Testis (tissue), 3 donors: ENCODE results near the gene EPB41L4A. TPM values are rescaled to one million over a fixed set of nuclear protein-coding genes. Genes with fewer than 3 reads are reported as not detected.

Source experiments
- DNase-seq: peaks from one replicate; pipeline ENCODE4 v3.0.0-alpha.2; 2019
- H3K27ac ChIP-seq, 2 donors: fragments of 200-600 bp; sonication (generic); one replicate each; pipeline ENCODE4 v1.5.1; 2019
- H3K27me3 ChIP-seq: fragments of 200-600 bp; sonication (generic); one replicate; pipeline ENCODE4 v1.5.1; 2019
- H3K36me3 ChIP-seq: fragments of 200-600 bp; sonication (generic); one replicate; pipeline ENCODE4 v1.5.1; 2017; ENCODE audit warnings: low read depth; ENCODE audit errors: missing control alignments
- H3K4me1 ChIP-seq: fragments of 200-600 bp; sonication (generic); one replicate; pipeline ENCODE4 v1.5.1; 2019
- H3K4me3 ChIP-seq, 2 donors: fragments of 200-600 bp; sonication (generic); one replicate each; pipeline ENCODE4 v1.5.1; 2017 to 2019
- H3K9me3 ChIP-seq: fragments of 200-600 bp; sonication (generic); one replicate; pipeline ENCODE4 v1.5.1; 2017
- CTCF ChIP-seq, 3 experiments: fragments of 450-650 bp in 2 of 3; fragments of 200-600 bp in 1 of 3; sonication (generic) in 1 of 3; IDR thresholded peaks; one replicate each; pipeline ENCODE4 v1.5.1; 2016 to 2019; ENCODE audit warnings: antibody characterized with exemption in 3 of 3, mild to moderate bottlenecking in 2 of 3, moderate library complexity in 1 of 3
- POLR2A ChIP-seq: fragments of 450-650 bp; IDR thresholded peaks from one replicate; pipeline ENCODE4 v1.6.1; 2017; ENCODE audit warnings: antibody characterized with exemption, mild to moderate bottlenecking, moderate library complexity
- WGBS, 2 donors: methylation state at CpG; one replicate each; pipeline ENCODE4 v1.1.5; 2018; 5-methylcytosine and 5-hydroxymethylcytosine counted together
- intact Hi-C: fragments of 100-400 bp; cut with DNase I; formaldehyde crosslinking; loops from one replicate; pipeline ENCODE4 v1.15.1; 2023; ENCODE audit warnings: low total_unique reads
- polyA plus RNA-seq: library from polyadenylated mRNA; stranded (reverse); fragments of 350-450 nt; fragmentation: Illumina TruSeq; extraction: RNeasy Lipid Tissue Mini Kit (QIAGEN cat#74804); gene quantifications from one replicate; pipeline ENCODE4 v1.2.3, GENCODE V29; 2014; ENCODE audit warnings: low read depth, low replicate concordance; ENCODE audit not compliant: insufficient read depth
- total RNA-seq, 2 donors: library from RNA; depleted of rRNA; stranded (reverse); fragments of >200 nt; gene quantifications; one replicate each; pipeline ENCODE4 v1.2.3, GENCODE V29; 2016

EPB41L4A gene
- total and polyA plus RNA-seq, 3 donors from 2014 or later: 9.0 to 23.9 (median 13.3) TPM

- intact Hi-C loops: no loop called here
- 87 to 89% methylated on average over 3 of the region's 3 CpGs for WGBS, 2 donors
- H3K4me3 ChIP-seq: no peak overlapping the region
Observed at GRCh38 chr5:112344540-112344939, 74.5 kb downstream of the EPB41L4A start.

GRCh38 chr5:112342389-112342788 lies 76.7 kb downstream of the EPB41L4A start:
- intact Hi-C loops: no loop called here
- Histone ChIP-seq H3K27me3 (no peaks in the 10 kb centered on the region), H3K4me3 (no peak overlapping the region), H3K36me3 (no peaks in the 10 kb centered on the region), H3K4me1 (no peaks in the 10 kb centered on the region), H3K27ac (no peak overlapping the region), H3K9me3 (no peaks in the 10 kb centered on the region)
- no peak for TF ChIP-seq POLR2A
- no peak for TF ChIP-seq CTCF (IDR thresholded peaks at IDR 0.05)
- DNase-seq: no peak
- WGBS, 2 donors: 52 to 54% methylated on average over 3 of the region's 3 CpGs

More at GRCh38 chr5:112344540-112344939, 74.5 kb downstream of the EPB41L4A start:
- no peaks in the 10 kb centered on the region for H3K36me3 ChIP-seq
- no peak for TF ChIP-seq CTCF (IDR thresholded peaks at IDR 0.05)
- TF ChIP-seq POLR2A: no peak
- DNase-seq: no peak
- no peak overlapping the region for H3K27ac ChIP-seq
- no peaks in the 10 kb centered on the region for H3K9me3 ChIP-seq
- H3K27me3 ChIP-seq: no peaks in the 10 kb centered on the region
- no peaks in the 10 kb centered on the region for H3K4me1 ChIP-seq

- no peaks in the 10 kb centered on the region for H3K9me3 ChIP-seq
- no peak overlapping the region for H3K4me3 ChIP-seq
- DNase-seq: no peak
- H3K27ac ChIP-seq: no peak overlapping the region
- no peaks in the 10 kb centered on the region for H3K36me3 ChIP-seq
- WGBS, 2 donors: 88 to 93% methylated on average over 8 of the region's 8 CpGs
- TF ChIP-seq CTCF (IDR thresholded peaks at IDR 0.05): no peak
- TF ChIP-seq POLR2A: no peak
- intact Hi-C loops: no loop called here
- no peaks in the 10 kb centered on the region for H3K27me3 ChIP-seq
- no peaks in the 10 kb centered on the region for H3K4me1 ChIP-seq
Observed at GRCh38 chr5:112339761-112340160, 79.3 kb downstream of the EPB41L4A start.

- H3K4me3 ChIP-seq: no peak overlapping the region
- H3K9me3 ChIP-seq: no peaks in the 10 kb centered on the region
- TF ChIP-seq CTCF (IDR thresholded peaks at IDR 0.05) (no peak), POLR2A (no peak)
- DNase-seq: no peak
- no peaks in the 10 kb centered on the region for H3K4me1 ChIP-seq
- H3K36me3 ChIP-seq: no peaks in the 10 kb centered on the region
- H3K27me3 ChIP-seq: no peaks in the 10 kb centered on the region
- WGBS, 2 donors: 79 to 82% methylated on average over 5 of the region's 5 CpGs
- intact Hi-C loops: no loop called here
- H3K27ac ChIP-seq: no peak overlapping the region
Observed at GRCh38 chr5:112338681-112339337, 80.3 kb downstream of the EPB41L4A start.

- Histone ChIP-seq H3K9me3 (no peaks in the 10 kb centered on the region), H3K4me1 (no peaks in the 10 kb centered on the region), H3K27ac (no peak overlapping the region), H3K27me3 (no peaks in the 10 kb centered on the region), H3K36me3 (no peaks in the 10 kb centered on the region), H3K4me3 (no peak overlapping the region)
- TF ChIP-seq POLR2A (no peak), CTCF (IDR thresholded peaks at IDR 0.05) (no peak)
- 47 to 49% methylated on average over 5 of the region's 5 CpGs for WGBS, 2 donors
- intact Hi-C loops: no loop called here
- DNase-seq: no peak
Observed at GRCh38 chr5:112333331-112333781, 85.7 kb downstream of the EPB41L4A start.
